Right renal pelvis (tissue), 4 donors: ENCODE results near the gene PLAAT3. TPM values are rescaled to one million over a fixed set of nuclear protein-coding genes. Genes with fewer than 3 reads are reported as not detected.
"Not testable (repeated sequence)": the region's sequence is repeated elsewhere in the genome, so short reads cannot be mapped to it uniquely, and the experiment has no call there.

ENCODE experiments used
- DNase-seq, 4 donors: peaks; one replicate each; pipeline ENCODE4 v3.0.0-alpha.2; 2013; ENCODE audit warnings: low read depth in 4 of 4, low spot score in 3 of 4, missing footprints in 1 of 4
- polyA plus RNA-seq, 4 donors: library from polyadenylated mRNA; unstranded; fragments of 120-200 nt; gene quantifications; one replicate each; pipeline ENCODE4 v1.2.1, GENCODE V29; 2013; ENCODE audit not compliant: insufficient read length in 4 of 4

The PLAAT3 gene
- polyA plus RNA-seq, 4 donors, result 11.4 to 21.1 (median 16.6) TPM

GRCh38 chr11:63609971-63610580 is 4.2 kb downstream of the PLAAT3 start:
- no peak for DNase-seq

GRCh38 chr11:63609536-63609935 is 4.7 kb downstream of the PLAAT3 start:
- DNase-seq, result no peak

- DNase-seq, result no peak
Observed at GRCh38 chr11:63608353-63609345, 5.6 kb downstream of the PLAAT3 start.

DNA sequence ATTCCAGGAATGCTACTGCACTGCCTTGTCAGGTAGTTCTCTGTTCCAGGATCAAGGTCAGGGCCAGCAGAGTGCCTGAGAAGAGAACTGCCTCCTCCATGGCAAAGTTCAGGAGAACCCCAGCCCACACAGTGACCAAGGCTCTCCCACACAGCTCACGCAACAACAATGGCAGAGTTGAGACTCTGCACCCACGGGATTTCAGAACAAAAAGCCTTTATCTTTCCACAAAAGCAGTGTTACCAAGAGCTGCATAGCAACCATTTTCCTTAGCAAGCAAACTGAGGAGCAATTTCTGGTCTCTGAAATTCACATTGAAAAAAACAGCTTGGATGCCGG is 11.1 kb downstream of the PLAAT3 start:
- DNase-seq, result no peak

GRCh38 chr11:63602290-63603179 is 11.7 kb downstream of the PLAAT3 start:
- DNase-seq, result not testable (repeated sequence)

DNA sequence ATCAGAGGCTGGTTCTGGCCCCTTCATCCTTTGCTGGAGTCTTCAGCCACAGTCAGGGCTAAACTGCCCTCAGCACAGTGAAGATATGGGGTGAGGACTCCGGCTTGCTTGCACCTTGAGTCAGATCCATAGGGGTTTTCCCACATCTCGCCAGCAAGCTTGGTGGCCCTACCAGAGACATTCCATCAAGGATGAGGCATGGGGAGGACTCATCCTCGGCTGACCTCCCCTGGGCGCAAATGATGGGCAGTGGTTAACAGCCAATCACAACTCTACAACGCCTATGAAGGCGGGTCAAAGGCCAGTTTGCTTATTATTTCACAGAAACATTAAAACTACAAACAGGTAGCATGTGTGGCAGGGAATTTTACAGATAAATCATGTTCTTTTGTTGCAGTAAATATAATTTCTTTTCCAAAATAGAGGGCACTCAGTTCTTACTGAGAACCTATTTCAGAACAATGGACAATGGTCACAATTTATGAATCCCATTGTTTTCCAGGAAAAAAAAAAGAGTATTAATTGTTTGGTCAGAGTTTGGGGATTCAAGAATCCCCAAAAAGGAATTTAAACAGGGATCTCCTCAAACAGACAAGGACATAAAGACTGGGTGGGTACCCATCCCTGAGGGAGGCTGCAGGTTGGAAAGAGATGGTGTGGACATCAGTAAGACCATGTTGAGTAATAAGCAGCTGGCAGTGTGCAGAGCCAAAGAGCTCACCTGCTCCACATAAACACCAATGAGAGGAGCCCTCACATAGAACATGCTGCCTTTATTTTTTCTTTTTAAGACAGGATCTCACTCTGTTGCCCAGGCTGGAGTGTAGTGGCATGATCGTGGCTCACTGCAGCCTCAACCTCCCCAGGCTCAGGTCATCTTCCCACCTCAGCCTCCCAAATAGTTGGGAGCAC is 14.8 kb downstream of the PLAAT3 start:
- no peak for DNase-seq

DNA sequence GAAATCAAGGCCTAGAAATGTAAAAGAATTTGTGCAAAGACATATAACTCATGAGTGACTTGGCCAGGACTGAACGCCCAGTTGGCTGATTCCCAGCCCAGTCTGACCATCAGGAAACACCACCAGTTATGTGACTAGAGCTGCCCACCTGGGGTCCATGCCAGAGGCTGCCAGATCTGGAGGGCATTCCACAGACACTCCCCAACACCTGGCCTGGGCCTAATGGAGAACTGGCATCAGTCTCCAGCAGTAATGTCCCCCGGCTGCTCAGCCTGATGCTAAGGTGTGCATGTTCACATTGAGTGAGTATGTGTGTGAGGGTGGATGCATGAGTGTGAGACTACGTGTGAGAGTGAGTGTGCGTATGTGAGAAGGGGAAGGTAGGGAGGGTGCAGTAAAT is 15.7 kb downstream of the PLAAT3 start:
- DNase-seq, result no peak

DNA sequence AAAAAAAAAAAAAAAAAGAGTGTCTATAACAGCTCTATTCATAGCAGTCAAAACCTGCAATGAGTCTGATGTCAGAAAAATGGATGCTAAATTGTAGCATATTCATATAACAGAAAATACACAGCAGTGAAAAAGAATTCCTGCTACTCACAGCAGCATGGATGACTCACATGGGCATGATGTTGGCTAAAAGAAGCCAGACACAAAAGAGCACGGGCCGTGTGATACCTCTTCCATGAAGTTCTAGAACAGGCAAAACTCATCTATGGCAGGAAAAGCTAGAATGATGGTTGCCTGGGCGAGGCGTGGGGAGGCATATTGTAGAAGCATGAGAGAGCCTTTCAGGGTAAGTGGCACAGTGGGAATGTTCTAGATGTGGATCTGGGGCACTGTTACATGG is 18.9 kb downstream of the PLAAT3 start:
- no peak for DNase-seq

DNA sequence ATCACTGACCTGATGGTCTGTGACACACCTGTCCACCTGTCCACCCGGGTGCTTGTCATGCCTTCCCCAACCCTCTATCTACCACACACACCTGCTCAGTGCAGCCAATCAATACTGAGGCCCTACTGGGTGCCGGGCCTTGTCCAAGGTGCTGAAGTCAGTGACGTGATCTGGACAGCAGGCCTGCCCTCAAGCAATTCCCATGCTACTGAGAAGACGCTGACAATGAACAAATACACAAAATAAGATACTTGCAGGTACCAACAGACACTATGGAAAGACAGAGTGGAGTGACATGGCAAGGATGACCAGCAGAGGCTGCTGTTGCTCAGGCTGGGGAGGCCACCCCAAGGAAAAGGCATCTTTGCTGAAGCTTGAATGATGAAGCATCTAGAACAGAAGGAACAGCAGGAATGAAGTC is 21.2 kb downstream of the PLAAT3 start:
- no peak for DNase-seq

- no peak for DNase-seq
Observed at GRCh38 chr11:63590024-63590788, 24.0 kb downstream of the PLAAT3 start.

GRCh38 chr11:63589000-63589399 is 25.2 kb downstream of the PLAAT3 start:
- DNase-seq, result no peak

GRCh38 chr11:63586451-63587166 is 27.6 kb downstream of the PLAAT3 start:
- no peak for DNase-seq

DNA sequence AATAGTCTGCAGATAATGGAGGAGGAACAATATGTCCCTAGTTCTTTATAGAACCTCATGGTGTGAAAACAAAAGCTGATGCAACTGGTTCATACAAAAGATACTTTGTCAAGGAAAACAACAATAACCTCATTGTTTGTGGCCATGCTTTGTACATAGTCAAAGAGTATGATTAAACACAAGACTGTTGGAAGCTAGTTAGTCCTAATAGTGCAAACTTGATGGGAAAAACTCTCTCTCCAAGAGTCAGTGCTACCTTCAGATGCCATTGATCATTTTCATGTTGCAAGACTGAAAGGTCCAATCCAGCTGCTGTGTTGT is 30.9 kb downstream of the PLAAT3 start:
- no peak for DNase-seq

DNA sequence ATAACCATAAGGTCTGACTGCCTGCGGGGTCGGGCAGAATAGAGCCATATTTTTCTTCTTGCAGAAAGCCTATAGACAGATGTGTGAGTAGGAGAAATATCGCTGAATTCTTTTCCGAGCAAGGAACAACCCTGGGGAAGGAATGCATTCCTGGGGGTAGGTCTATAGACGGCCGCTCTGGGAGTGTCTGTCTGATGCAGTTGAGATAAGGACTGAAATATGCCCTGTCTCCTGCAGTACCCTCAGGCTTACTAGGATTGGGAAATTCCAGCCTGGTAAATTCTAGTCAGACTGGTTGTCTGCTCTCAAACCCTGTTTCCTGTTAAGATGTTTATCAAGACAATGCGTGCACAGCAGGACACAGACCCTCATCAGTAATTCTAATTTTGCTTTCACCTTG is 33.0 kb downstream of the PLAAT3 start:
- DNase-seq, result not testable (repeated sequence)

DNA sequence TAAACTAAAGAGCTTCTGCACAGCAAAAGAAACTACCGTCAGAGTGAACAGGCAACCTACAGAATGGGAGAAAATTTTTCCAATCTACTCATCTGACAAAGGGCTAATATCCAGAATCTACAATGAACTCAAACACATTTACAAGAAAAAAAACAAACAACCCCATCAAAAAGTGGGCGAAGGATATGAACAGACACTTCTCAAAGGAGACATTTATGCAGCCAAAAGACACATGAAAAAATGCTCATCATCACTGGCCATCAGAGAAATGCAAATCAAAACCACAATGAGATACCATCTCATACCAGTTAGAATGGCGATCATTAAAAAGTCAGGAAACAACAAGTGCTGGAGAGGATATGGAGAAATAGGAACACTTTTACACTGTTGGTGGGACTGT is 35.4 kb downstream of the PLAAT3 start:
- not testable (repeated sequence) for DNase-seq

- no peak for DNase-seq
Observed at GRCh38 chr11:63574856-63575602, 39.2 kb downstream of the PLAAT3 start.

- DNase-seq, result peak in 3 of 4 donors; percentile 41 to 44 (median 42)
Observed at GRCh38 chr11:63573881-63574855, 40.1 kb downstream of the PLAAT3 start.
